ENCODE results near the gene SMARCC1. TPM values are rescaled to one million over a fixed set of nuclear protein-coding genes. Genes with fewer than 3 reads are reported as not detected.
A peak's percentile ranks its signal among the peaks of the same experiment; 100 is the strongest.

SMARCC1 gene
- total and polyA plus RNA-seq, 3 donors from 2014 or later = 48.1 to 80.1 (median 64.4) TPM

DNA sequence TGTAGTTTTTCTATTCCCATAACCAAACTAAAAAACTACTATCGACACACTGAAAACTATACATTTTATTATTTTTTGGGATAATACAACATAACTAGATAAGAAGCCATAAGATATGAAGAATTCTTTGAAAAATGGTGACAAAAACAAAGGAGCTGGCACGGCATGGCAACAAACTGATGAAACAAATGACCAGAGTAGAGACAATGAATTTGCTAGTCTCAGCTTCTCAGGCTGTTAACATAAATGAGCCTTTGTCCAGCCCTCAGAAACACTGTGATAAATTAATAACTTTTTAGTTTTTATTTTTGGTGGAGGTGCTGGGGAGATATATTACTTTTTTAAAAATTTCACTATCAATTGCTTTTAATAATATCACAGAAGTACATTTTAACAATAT is 100.7 kb downstream of the SMARCC1 start:
- Histone ChIP-seq H3K9me3 (no peaks in the 10 kb centered on the region), H3K4me1 (no peaks in the 10 kb centered on the region), H3K36me3 (ENCODE audit: low read depth, missing control alignments) (no peaks in the 10 kb centered on the region), H3K4me3 (no peak overlapping the region), H3K27ac (peak overlapping the region in 1 of 2 donors; percentile 61), H3K27me3 (no peaks in the 10 kb centered on the region)
- WGBS, 2 donors = 74 to 78% methylated on average over 2 of the region's 2 CpGs
- TF ChIP-seq POLR2A (IDR thresholded peaks at IDR 0.05) = no peak
- TF ChIP-seq, protein P1, sequence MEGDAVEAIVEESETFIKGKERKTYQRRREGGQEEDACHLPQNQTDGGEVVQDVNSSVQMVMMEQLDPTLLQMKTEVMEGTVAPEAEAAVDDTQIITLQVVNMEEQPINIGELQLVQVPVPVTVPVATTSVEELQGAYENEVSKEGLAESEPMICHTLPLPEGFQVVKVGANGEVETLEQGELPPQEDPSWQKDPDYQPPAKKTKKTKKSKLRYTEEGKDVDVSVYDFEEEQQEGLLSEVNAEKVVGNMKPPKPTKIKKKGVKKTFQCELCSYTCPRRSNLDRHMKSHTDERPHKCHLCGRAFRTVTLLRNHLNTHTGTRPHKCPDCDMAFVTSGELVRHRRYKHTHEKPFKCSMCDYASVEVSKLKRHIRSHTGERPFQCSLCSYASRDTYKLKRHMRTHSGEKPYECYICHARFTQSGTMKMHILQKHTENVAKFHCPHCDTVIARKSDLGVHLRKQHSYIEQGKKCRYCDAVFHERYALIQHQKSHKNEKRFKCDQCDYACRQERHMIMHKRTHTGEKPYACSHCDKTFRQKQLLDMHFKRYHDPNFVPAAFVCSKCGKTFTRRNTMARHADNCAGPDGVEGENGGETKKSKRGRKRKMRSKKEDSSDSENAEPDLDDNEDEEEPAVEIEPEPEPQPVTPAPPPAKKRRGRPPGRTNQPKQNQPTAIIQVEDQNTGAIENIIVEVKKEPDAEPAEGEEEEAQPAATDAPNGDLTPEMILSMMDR (IDR thresholded peaks at IDR 0.05) = no peak
- peak; percentile 48 for DNase-seq
- intact Hi-C loops (cut with DNase I; ENCODE audit: low total_unique reads) = no loop called here

DNA sequence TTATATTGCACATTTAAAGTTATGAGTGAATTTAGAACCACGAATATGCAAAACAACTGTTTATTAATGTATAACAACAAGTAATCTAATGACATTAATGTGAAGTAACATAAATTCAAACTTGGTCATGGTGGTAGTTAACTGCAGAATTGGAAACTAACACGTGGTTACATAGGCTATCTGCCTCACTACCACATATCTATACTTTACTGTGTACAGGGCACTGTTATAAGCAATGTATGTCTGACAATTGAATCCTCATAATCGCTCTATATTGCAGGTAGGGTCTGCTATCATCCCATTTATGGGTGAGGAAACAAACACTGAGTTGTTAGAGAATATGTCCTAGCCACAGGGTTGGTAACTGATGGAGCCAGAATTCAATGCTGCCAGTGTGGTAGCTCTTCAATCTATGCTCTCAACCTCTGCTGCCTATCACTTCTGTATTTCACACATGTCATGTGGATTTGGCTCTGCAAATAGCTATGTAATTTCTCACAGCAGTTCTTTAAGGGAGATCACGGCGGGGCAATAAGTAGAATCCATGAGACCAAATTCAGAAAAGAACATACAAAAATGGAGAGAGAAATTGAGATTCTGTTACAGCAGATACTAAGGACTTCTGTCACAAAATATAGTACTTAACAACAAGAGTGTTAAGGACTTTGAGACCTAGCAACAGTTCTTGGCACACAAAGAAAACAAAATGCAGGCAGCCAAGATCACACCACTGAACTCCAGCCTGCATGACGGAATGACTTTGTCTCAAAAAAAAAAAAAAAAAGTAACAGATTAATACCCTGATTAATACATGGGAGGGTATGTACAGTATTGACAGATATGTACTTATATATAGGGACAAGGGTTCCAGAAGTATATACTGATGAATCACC is 103.0 kb downstream of the SMARCC1 start:
- no peaks in the 10 kb centered on the region for H3K36me3 ChIP-seq (ENCODE audit: low read depth, missing control alignments)
- H3K27ac ChIP-seq = no peak overlapping the region
- WGBS, 2 donors = 86 to 92% methylated on average over 6 of the region's 6 CpGs
- intact Hi-C loops (cut with DNase I; ENCODE audit: low total_unique reads) = no loop called here
- DNase-seq = no peak
- TF ChIP-seq, protein P1 (IDR thresholded peaks at IDR 0.05) = no peak
- no peak for TF ChIP-seq POLR2A (IDR thresholded peaks at IDR 0.05)
- H3K4me1 ChIP-seq = no peaks in the 10 kb centered on the region
- no peaks in the 10 kb centered on the region for H3K9me3 ChIP-seq
- H3K4me3 ChIP-seq = no peak overlapping the region
- H3K27me3 ChIP-seq = no peaks in the 10 kb centered on the region

DNA sequence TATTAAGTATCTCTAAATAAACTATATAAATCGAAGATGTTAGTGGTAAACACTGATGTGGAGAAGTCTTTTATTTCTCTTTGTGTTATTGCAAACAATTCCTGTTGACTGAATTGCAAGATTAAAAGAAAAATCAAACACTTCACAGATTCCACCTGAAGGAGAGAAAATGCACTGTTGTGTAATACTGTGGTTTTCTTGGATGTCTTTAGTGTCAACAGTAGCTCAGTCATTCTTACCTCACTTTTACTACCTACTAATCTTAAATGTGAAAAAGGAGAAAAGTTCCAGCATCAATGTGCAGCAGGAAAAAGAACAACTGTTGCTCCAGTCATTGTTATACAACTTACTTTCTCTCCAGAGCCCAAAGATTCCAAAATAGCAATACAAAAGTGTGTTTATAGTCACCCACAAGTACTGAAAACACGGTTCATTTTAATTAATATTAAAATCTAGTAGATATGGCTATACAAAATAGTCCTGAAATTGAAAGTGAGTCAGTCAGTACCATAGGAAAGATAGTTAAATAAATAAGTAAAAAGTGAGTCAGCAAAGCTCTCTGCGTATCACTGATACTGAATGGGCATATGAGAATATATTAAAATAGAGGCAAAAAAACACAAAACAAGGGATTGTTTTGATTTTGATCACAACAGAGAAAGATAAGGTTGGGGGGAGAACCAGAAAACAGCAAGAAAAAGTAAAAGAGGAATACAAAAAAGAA is 112.5 kb downstream of the SMARCC1 start:
- no peak for DNase-seq
- intact Hi-C loops (cut with DNase I; ENCODE audit: low total_unique reads) = no loop called here
- Histone ChIP-seq H3K4me1 (no peaks in the 10 kb centered on the region), H3K27ac (no peak overlapping the region), H3K4me3 (no peak overlapping the region), H3K9me3 (no peaks in the 10 kb centered on the region), H3K36me3 (ENCODE audit: low read depth, missing control alignments) (no peaks in the 10 kb centered on the region), H3K27me3 (no peaks in the 10 kb centered on the region)
- no peak for TF ChIP-seq POLR2A (IDR thresholded peaks at IDR 0.05)
- TF ChIP-seq, protein P1 (IDR thresholded peaks at IDR 0.05) = no peak
- 95 to 97% methylated on average over 3 of the region's 3 CpGs for WGBS, 2 donors

DNA sequence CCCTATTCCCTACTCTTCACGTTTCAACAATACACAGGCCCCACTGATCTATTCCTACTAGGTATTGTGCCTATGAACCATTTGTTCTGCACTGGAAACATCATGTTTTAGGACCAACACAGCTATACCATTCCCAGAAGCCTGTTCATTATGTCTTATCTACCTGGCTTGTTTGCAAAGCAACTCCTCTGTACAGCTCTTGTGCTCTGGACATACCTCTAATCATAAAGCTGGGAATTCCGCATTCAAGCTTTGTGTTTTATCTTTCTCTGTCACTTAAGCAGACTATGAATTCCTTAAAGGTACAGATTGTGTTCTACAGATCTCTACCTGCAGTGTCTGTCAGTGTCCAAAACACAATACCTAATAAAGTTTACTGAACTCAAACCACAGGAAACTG is 115.6 kb downstream of the SMARCC1 start:
- intact Hi-C loops (cut with DNase I; ENCODE audit: low total_unique reads) = no loop called here
- TF ChIP-seq, protein P1 (IDR thresholded peaks at IDR 0.05) = no peak
- TF ChIP-seq POLR2A (IDR thresholded peaks at IDR 0.05) = no peak
- H3K27me3 ChIP-seq = no peaks in the 10 kb centered on the region
- H3K36me3 ChIP-seq (ENCODE audit: low read depth, missing control alignments) = no peaks in the 10 kb centered on the region
- no peaks in the 10 kb centered on the region for H3K4me1 ChIP-seq
- 71 to 76% methylated on average over 2 of the region's 2 CpGs for WGBS, 2 donors
- no peak overlapping the region for H3K4me3 ChIP-seq
- DNase-seq = no peak
- no peak overlapping the region for H3K27ac ChIP-seq
- H3K9me3 ChIP-seq = no peaks in the 10 kb centered on the region

Data from testis (tissue), 3 donors.